K562 (cell line): ENCODE data around the gene DHDDS. TPM values are rescaled to one million over a fixed set of nuclear protein-coding genes. Genes with fewer than 3 reads are reported as not detected.
A peak's percentile ranks its signal among the peaks of the same experiment; 100 is the strongest.

Source experiments
- DPF2 ChIP-seq: fragments of 450-650 bp; IDR thresholded peaks from 2 replicates; pipeline ENCODE4 v1.6.1; 2016
- GTF2F1 ChIP-seq: IDR thresholded peaks from 2 replicates; pipeline ENCODE4 v1.6.1; 2011; ENCODE audit warnings: low read depth, low read length, improper control_type of control experiment
- HES1 ChIP-seq: fragments of 450-650 bp; IDR thresholded peaks from 2 replicates; pipeline ENCODE4 v1.6.1; 2016; ENCODE audit warnings: low read depth, mild to moderate bottlenecking, moderate library complexity
- HOXB6 ChIP-seq: fragments of 250-450 bp; sonication (Bioruptor Pico); IDR thresholded peaks from 2 replicates; pipeline ENCODE4 v1.5.1; 2022; ENCODE audit warnings: mild to moderate bottlenecking, borderline replicate concordance
- NONO ChIP-seq, 2 experiments: fragments of 200-400 bp in 1 of 2; fragments of 450-650 bp in 1 of 2; formaldehyde crosslinking in 1 of 2; IDR thresholded peaks; 2 replicates each; pipeline ENCODE4 v1.6.1; 2017; ENCODE audit warnings: low read depth in 2 of 2, mild to moderate bottlenecking in 2 of 2, moderate library complexity in 2 of 2, low read length in 1 of 2
- PPARD ChIP-seq: fragments of 250-450 bp; sonication (Bioruptor Pico); IDR thresholded peaks from 2 replicates; pipeline ENCODE4 v1.8.0; 2022; ENCODE audit warnings: inconsistent platforms, mild to moderate bottlenecking, moderate library complexity
- RBM17 ChIP-seq: fragments of 200-400 bp; formaldehyde crosslinking; IDR thresholded peaks from 2 replicates; pipeline ENCODE4 v1.6.1; 2017; ENCODE audit warnings: low read depth, mild to moderate bottlenecking, low read length, borderline replicate concordance
- SIX5 ChIP-seq, 2 experiments: IDR thresholded peaks; 2 replicates each; pipeline ENCODE4 v1.6.1; 2011; ENCODE audit warnings: low read length in 2 of 2, borderline replicate concordance in 1 of 2, low read depth in 1 of 2, mild to moderate bottlenecking in 1 of 2, moderate library complexity in 1 of 2; ENCODE audit not compliant: insufficient read depth in 1 of 2
- SP1 ChIP-seq: sonication (generic); formaldehyde crosslinking; IDR thresholded peaks from 2 replicates; pipeline ENCODE4 v1.8.1; 2022; ENCODE audit warnings: mild to moderate bottlenecking, missing genetic modification reagents
- TFAP4 ChIP-seq: sonication (generic); formaldehyde crosslinking; IDR thresholded peaks from 2 replicates; pipeline ENCODE4 v1.8.0; 2022; ENCODE audit warnings: missing genetic modification reagents, mild to moderate bottlenecking, moderate library complexity, borderline replicate concordance
- TGIF2 ChIP-seq: sonication (generic); formaldehyde crosslinking; IDR thresholded peaks from 2 replicates; pipeline ENCODE4 v1.8.1; 2022; ENCODE audit warnings: mild to moderate bottlenecking, missing genetic modification reagents, moderate library complexity
- ZNF184 ChIP-seq: sonication (generic); formaldehyde crosslinking; IDR thresholded peaks from 2 replicates; pipeline ENCODE4 v1.5.0; 2020; ENCODE audit warnings: missing genetic modification reagents
- ZNF316 ChIP-seq: fragments of 450-650 bp; IDR thresholded peaks from 2 replicates; pipeline ENCODE4 v1.6.1; 2016
- ZNF398 ChIP-seq: fragments of 250-450 bp; sonication (Bioruptor Pico); IDR thresholded peaks from 2 replicates; pipeline ENCODE4 v1.8.0; 2021; ENCODE audit warnings: moderate library complexity, mild to moderate bottlenecking, inconsistent platforms
- ZZZ3 ChIP-seq: fragments of 450-650 bp; IDR thresholded peaks from 2 replicates; pipeline ENCODE4 v1.6.1; 2016; ENCODE audit warnings: antibody characterized with exemption, mild to moderate bottlenecking, moderate library complexity
- polyA plus RNA-seq, 8 experiments: library from polyadenylated mRNA; depleted of rRNA in 4 of 8; stranded (reverse) in 5 of 8; unstranded in 3 of 8; fragments of >200 nt; fragmentation: Nextera tagmentation in 2 of 8; fragmentation: Illumina TruSeq in 1 of 8; extraction: Ambion mirVana in 2 of 8; extraction: Trizol in 1 of 8; gene quantifications; 2 replicates each; pipeline versions ENCODE4 v1.2.1 to v1.2.3, GENCODE V29; 2011 to 2014; ENCODE audit warnings: inconsistent platforms in 1 of 8, missing spikeins in 1 of 8
- total RNA-seq, 7 experiments: library from RNA; depleted of rRNA in 6 of 7; stranded (reverse); fragments of >200 nt in 6 of 7; fragmentation: Illumina TruSeq in 2 of 7; extraction: Trizol in 2 of 7; gene quantifications; 2 replicates each; pipeline versions ENCODE4 v1.2.1 to v1.2.3, GENCODE V29; 2011 to 2021; ENCODE audit warnings: low replicate concordance in 1 of 7

DHDDS gene
- total and polyA plus RNA-seq, 9 of the 15 experiments (the other 6 are each of a cell fraction or from before 2014, with no cell fraction given): 33.3 to 55.0 (median 44.3) TPM

GRCh38 chr1:26500488-26501175, 68.5 kb downstream of the DHDDS start (continued):
- TF ChIP-seq ZZZ3: no peak
- peak in 1 of 2 experiments; percentile 10; a peak in 2 of 4 replicates for TF ChIP-seq NONO (IDR thresholded peaks at IDR 0.05; ENCODE audit: low read depth in 2 of 2, low read length in 1 of 2)
- no peak for TF ChIP-seq SIX5 (IDR thresholded peaks at IDR 0.05; ENCODE audit: borderline replicate concordance in 1 of 2, insufficient read depth in 1 of 2, low read depth in 1 of 2, low read length in 2 of 2)
- TF ChIP-seq HOXB6 (CRISPR knock-in tag): no peak
- peak; percentile 85 for TF ChIP-seq SP1
- no peak for TF ChIP-seq ZNF316
- TF ChIP-seq RBM17: no peak
- no peak for TF ChIP-seq GTF2F1
- peak; percentile 60 for TF ChIP-seq TFAP4 (CRISPR knock-in tag)
- no peak; the same call in 1 of the 2 replicates for TF ChIP-seq DPF2
- TF ChIP-seq HES1: peak; percentile 95
- TF ChIP-seq ZNF184: no peak
- TF ChIP-seq TGIF2 (CRISPR knock-in tag): peak; percentile 87
- TF ChIP-seq PPARD (CRISPR knock-in tag): no peak
- no peak for TF ChIP-seq ZNF398 (CRISPR knock-in tag)
